ENCODE data around the gene PRKCA. TPM values are rescaled to one million over a fixed set of nuclear protein-coding genes. Genes with fewer than 3 reads are reported as not detected.

Gene PRKCA
- total RNA-seq, 1 donor from 2014 or later = 4.7 TPM

DNA sequence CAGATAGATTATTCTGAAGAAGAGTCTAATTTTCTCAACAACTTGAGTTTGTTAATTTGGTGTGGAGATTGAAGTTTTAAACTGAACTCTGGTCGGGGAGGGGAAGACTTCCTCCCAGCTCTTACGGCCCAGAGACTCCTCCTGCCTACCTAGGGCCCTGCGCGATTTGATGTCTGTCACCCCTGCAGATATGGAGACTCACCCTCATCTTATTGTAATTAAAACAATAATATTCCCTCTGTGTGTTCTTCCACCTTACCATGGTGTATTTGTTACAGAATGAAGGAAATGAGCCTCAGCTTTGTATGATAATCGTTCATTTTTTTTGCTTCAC lies 348.1 kb downstream of the PRKCA start:
- no peak overlapping the region for H3K4me3 ChIP-seq (ENCODE audit: low read depth, low read length)
- DNase-seq (ENCODE audit: low read depth) (no peak), FAIRE-seq (no peak)
- H3K36me3 ChIP-seq (ENCODE audit: control insufficient read depth, insufficient read depth, low read length) = no peaks in the 10 kb centered on the region
- TF ChIP-seq, protein P1, sequence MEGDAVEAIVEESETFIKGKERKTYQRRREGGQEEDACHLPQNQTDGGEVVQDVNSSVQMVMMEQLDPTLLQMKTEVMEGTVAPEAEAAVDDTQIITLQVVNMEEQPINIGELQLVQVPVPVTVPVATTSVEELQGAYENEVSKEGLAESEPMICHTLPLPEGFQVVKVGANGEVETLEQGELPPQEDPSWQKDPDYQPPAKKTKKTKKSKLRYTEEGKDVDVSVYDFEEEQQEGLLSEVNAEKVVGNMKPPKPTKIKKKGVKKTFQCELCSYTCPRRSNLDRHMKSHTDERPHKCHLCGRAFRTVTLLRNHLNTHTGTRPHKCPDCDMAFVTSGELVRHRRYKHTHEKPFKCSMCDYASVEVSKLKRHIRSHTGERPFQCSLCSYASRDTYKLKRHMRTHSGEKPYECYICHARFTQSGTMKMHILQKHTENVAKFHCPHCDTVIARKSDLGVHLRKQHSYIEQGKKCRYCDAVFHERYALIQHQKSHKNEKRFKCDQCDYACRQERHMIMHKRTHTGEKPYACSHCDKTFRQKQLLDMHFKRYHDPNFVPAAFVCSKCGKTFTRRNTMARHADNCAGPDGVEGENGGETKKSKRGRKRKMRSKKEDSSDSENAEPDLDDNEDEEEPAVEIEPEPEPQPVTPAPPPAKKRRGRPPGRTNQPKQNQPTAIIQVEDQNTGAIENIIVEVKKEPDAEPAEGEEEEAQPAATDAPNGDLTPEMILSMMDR (IDR thresholded peaks at IDR 0.05; ENCODE audit: insufficient read depth, low read length, severe bottlenecking) = no peak
- no peaks in the 10 kb centered on the region for H3K27me3 ChIP-seq (ENCODE audit: control insufficient read depth, insufficient read depth, low read length)

DNA sequence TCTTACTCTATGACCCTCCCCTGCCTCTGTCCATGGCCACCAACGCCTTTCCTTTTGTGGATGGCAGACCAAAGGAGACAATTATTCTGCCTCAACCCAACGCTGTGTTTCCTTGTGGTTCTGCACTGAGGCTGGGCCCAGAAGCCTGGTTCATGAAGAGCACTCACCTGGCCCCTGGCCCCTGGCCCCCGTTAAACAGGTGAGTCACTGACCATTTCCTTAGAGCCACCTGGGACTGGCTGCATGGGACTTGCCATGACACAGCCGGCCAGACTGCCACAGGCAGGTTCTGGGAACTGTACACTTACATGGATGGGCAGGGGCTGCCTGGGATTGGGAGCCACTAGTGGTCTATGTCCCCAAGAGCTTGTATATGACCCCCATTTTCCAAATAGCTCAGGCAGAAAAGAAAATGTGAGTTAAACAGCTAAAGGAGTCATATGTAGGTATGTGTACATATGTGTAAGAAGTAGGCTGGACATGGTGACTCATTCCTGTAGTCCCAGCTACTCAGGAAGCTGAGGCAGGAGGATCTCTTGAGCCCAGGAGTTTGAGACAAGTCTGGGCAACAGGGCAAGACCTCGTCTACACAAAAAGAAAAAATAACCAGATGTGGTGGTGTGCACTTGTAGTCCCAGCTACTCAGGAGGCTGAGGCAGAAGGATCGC lies 350.6 kb downstream of the PRKCA start:
- FAIRE-seq = peak; percentile 86

DNA sequence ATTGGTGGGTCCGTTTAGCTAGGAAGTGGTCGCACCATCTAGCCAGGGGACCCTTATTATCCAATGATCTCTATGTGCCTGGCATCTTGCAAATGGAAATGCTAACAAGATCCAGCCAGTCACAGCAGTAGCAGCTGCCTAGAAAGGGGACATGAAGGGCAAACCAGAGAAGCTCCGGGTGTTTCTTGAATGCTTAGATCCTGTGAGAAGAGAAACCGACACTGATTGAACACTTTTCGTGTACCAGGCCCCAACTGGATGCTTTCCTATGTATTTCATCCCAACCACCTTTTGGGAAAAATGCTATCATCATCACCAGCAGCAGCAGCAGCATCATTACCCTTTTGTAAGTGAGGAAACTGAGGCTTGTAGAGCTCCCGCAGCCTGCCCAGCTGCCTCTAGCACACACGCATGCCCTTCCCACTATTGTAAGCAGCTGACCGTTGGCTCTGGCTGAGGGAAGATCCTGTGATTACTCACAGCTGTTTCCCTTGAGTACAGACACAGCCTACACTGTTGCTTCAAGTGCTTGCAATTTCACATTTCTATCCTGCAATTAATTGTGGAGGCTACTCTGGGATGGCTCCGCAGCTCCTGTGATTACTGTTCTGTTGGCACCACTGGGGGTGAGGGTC lies 351.8 kb downstream of the PRKCA start:
- DNase-seq (ENCODE audit: low read depth) = peak; percentile 44
- H3K27me3 ChIP-seq (ENCODE audit: control insufficient read depth, insufficient read depth, low read length) = no peaks in the 10 kb centered on the region
- no peaks in the 10 kb centered on the region for H3K36me3 ChIP-seq (ENCODE audit: control insufficient read depth, insufficient read depth, low read length)
- FAIRE-seq = no peak
- TF ChIP-seq, protein P1 (IDR thresholded peaks at IDR 0.05; ENCODE audit: insufficient read depth, low read length, severe bottlenecking) = no peak
- H3K4me3 ChIP-seq (ENCODE audit: low read depth, low read length) = no peak overlapping the region

More for the DNA sequence above, 350.6 kb downstream of the PRKCA start:
- H3K27me3 ChIP-seq (ENCODE audit: control insufficient read depth, insufficient read depth, low read length) = no peaks in the 10 kb centered on the region
- TF ChIP-seq, protein P1 (IDR thresholded peaks at IDR 0.05; ENCODE audit: insufficient read depth, low read length, severe bottlenecking) = no peak
- peak; percentile 93 for DNase-seq (ENCODE audit: low read depth)
- no peaks in the 10 kb centered on the region for H3K36me3 ChIP-seq (ENCODE audit: control insufficient read depth, insufficient read depth, low read length)
- no peak overlapping the region for H3K4me3 ChIP-seq (ENCODE audit: low read depth, low read length)

DNA sequence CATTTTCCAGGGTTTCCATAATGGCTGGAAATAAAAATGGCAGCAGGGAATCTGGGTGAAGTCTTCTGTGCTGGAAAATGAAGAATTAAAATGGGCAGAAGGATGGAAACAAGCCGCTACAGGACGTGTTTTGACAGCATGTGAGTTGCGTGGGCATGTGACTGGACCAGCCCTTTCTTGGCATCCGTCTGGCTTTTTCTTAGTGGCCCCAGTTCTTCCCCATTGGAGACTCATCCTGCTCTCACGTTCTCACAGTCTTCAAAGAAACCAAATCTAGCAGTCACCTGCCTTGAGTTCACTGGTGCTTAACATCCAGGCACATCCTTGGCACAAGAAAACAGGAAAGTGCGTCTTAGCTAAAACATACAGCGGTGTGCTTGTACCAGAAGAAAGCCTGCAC lies 352.4 kb downstream of the PRKCA start:
- TF ChIP-seq, protein P1 (IDR thresholded peaks at IDR 0.05; ENCODE audit: insufficient read depth, low read length, severe bottlenecking) = no peak
- Histone ChIP-seq H3K36me3 (ENCODE audit: control insufficient read depth, insufficient read depth, low read length) (no peaks in the 10 kb centered on the region), H3K27me3 (ENCODE audit: control insufficient read depth, insufficient read depth, low read length) (no peaks in the 10 kb centered on the region), H3K4me3 (ENCODE audit: low read depth, low read length) (no peak overlapping the region)
- FAIRE-seq (peak; percentile 88), DNase-seq (ENCODE audit: low read depth) (peak; percentile 66)

DNA sequence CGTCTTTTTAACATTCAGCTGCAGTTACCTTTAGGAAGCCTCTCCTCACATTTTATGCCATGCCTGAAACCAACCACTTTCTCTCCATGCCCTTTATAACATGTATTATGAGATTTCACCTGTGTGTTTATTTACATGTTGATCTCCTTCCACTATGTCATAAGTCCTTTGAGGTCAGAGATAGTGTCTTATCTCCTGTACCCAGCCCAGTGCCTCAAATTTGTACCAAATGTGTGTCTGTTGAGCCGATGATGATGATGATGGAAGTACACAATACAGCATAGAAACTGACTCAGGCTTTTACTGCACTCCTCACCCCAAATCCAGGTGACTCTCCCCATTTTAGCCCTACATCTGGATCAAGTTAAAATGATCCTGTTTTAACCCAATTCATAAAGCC lies 353.0 kb downstream of the PRKCA start:
- Histone ChIP-seq H3K4me3 (ENCODE audit: low read depth, low read length) (no peak overlapping the region), H3K36me3 (ENCODE audit: control insufficient read depth, insufficient read depth, low read length) (no peaks in the 10 kb centered on the region), H3K27me3 (ENCODE audit: control insufficient read depth, insufficient read depth, low read length) (no peaks in the 10 kb centered on the region)
- FAIRE-seq (peak; percentile 40), DNase-seq (ENCODE audit: low read depth) (no peak)
- TF ChIP-seq, protein P1 (IDR thresholded peaks at IDR 0.05; ENCODE audit: insufficient read depth, low read length, severe bottlenecking) = no peak
